ENCODE results near the gene AAK1. TPM values are rescaled to one million over a fixed set of nuclear protein-coding genes. Genes with fewer than 3 reads are reported as not detected.

Gene AAK1
- total and polyA plus RNA-seq, 2 experiments from 2014 or later: 39.0 to 52.4 TPM

DNA sequence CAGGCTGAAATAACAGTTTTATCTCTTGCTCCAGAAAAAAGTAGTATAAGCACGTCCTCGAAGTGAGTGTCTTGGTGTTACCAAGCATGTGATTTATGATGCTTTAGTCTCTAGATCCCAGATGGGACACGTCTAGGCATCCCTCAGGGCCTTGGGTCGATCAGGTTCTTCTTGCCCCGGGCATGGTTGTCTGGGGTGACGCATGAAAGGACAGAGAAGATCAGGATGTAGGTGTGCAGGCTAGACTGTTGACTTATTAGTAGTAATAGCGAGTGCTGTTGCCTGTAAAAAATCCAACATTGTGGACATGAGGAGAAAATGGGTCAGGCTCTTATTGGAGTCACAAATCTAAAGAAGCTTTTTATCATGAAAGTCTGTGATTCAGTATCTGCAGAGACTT is 112.4 kb downstream of the AAK1 start:
- TF ChIP-seq EZH2phosphoT487 (IDR thresholded peaks at IDR 0.05; ENCODE audit: unreplicated experiment) (no peak), JUNB (IDR thresholded peaks at IDR 0.05; ENCODE audit: unreplicated experiment) (no peak), EZH2 (IDR thresholded peaks at IDR 0.05; ENCODE audit: low read depth, unreplicated experiment) (no peak)
- TF ChIP-seq, protein P1, sequence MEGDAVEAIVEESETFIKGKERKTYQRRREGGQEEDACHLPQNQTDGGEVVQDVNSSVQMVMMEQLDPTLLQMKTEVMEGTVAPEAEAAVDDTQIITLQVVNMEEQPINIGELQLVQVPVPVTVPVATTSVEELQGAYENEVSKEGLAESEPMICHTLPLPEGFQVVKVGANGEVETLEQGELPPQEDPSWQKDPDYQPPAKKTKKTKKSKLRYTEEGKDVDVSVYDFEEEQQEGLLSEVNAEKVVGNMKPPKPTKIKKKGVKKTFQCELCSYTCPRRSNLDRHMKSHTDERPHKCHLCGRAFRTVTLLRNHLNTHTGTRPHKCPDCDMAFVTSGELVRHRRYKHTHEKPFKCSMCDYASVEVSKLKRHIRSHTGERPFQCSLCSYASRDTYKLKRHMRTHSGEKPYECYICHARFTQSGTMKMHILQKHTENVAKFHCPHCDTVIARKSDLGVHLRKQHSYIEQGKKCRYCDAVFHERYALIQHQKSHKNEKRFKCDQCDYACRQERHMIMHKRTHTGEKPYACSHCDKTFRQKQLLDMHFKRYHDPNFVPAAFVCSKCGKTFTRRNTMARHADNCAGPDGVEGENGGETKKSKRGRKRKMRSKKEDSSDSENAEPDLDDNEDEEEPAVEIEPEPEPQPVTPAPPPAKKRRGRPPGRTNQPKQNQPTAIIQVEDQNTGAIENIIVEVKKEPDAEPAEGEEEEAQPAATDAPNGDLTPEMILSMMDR (conservative IDR thresholded peaks at IDR 0.05; ENCODE audit: low read depth in 2 of 2): no peak
- Histone ChIP-seq H3K27ac (ENCODE audit: low read depth) (no peak overlapping the region), H4K20me1 (replicated peaks; ENCODE audit: insufficient read depth) (no peaks in the 10 kb centered on the region), H3K4me1 (ENCODE audit: insufficient read depth) (no peaks in the 10 kb centered on the region), H3K9me2 (ENCODE audit: insufficient read depth) (no peaks in the 10 kb centered on the region), H3K27me3 (ENCODE audit: insufficient read depth) (no peaks in the 10 kb centered on the region), H3F3A (replicated peaks; ENCODE audit: low read depth) (no peaks in the 10 kb centered on the region), H3K36me3 (ENCODE audit: insufficient read depth) (0 out of 2 replicates have a peak, but pooled peaks cover 7% of the 10 kb centered on the region), H3K4me3 (no peak overlapping the region), H3K79me2 (replicated peaks; ENCODE audit: insufficient read depth) (no peaks in the 10 kb centered on the region), H2AFZ (no peak overlapping the region), H3K4me2 (no peak overlapping the region)
- Mint-ChIP-seq H3K27ac (no peak overlapping the region), H3K4me3 (no peak overlapping the region), H3K4me1 (no peaks in the 10 kb centered on the region), H3K9me3 (no peaks in the 10 kb centered on the region), H3K36me3 (ENCODE audit: low read depth) (peaks cover 8% of the 10 kb centered on the region; the same call in 2 of the 3 replicates), H3K27me3 (ENCODE audit: insufficient read depth, low read depth, poor library complexity) (no peaks in the 10 kb centered on the region)
- DNase-seq (ENCODE audit: low spot score): no peak
- no peak for ATAC-seq

DNA sequence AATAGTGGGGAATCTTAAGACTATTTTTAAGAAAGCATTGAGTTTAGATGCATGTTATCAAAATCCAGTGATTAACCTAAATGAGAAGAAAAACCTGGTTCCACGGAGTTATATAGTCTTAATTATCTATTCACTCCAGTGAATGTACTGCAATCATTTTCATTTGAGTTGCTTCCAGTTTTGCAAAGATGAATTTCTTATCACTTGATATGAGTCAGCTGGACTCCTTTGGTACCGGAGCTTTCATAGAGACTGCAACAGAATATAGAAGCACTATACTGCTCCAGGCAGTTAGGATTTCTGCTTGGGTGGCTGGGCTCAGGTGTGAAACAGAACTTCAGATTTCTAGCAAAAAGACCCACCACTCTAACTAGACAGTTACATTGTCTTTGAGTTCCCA is 114.1 kb downstream of the AAK1 start:
- TF ChIP-seq POLR2AphosphoS5 (IDR thresholded peaks at IDR 0.05; ENCODE audit: low read depth): no peak
- TF ChIP-seq ZNF331 (CRISPR knock-in tag; IDR thresholded peaks at IDR 0.05; ENCODE audit: low read depth): no peak
- TF ChIP-seq, protein P1 (conservative IDR thresholded peaks at IDR 0.05; ENCODE audit: low read depth in 2 of 2): no peak
- H3K27me3 Mint-ChIP-seq (ENCODE audit: insufficient read depth, low read depth, poor library complexity): no peaks in the 10 kb centered on the region
- 0 out of 2 replicates have a peak, but pooled peaks cover 7% of the 10 kb centered on the region for H3K36me3 ChIP-seq (ENCODE audit: insufficient read depth)
- ATAC-seq: no peak
- H3K4me2 ChIP-seq: no peak overlapping the region
- no peak overlapping the region for H3K27ac Mint-ChIP-seq
- no peaks in the 10 kb centered on the region for H4K20me1 ChIP-seq (replicated peaks; ENCODE audit: insufficient read depth)
- H3K27ac ChIP-seq (ENCODE audit: low read depth): no peak overlapping the region
- no peaks in the 10 kb centered on the region for H3K9me3 Mint-ChIP-seq
- no peak for DNase-seq (ENCODE audit: low spot score)
- H2AFZ ChIP-seq: no peak overlapping the region
- peaks cover 10% of the 10 kb centered on the region for H3K4me1 ChIP-seq (ENCODE audit: insufficient read depth)
- no peak overlapping the region for H3K4me3 Mint-ChIP-seq
- H3K36me3 Mint-ChIP-seq (ENCODE audit: low read depth): peaks cover 16% of the 10 kb centered on the region; the same call in 2 of the 3 replicates
- H3K4me3 ChIP-seq: no peak overlapping the region
- H3K9me2 ChIP-seq (ENCODE audit: insufficient read depth): no peaks in the 10 kb centered on the region
- no peaks in the 10 kb centered on the region for H3K27me3 ChIP-seq (ENCODE audit: insufficient read depth)
- H3K4me1 Mint-ChIP-seq: peaks cover 15% of the 10 kb centered on the region
- H3F3A ChIP-seq (replicated peaks; ENCODE audit: low read depth): peaks cover 4% of the 10 kb centered on the region; the same call in 1 of the 2 replicates
- no peaks in the 10 kb centered on the region for H3K79me2 ChIP-seq (replicated peaks; ENCODE audit: insufficient read depth)

All from GM23338 (cell line).